PC-3 (cell line): Measurements from ENCODE around the gene DET1. TPM values are rescaled to one million over a fixed set of nuclear protein-coding genes. Genes with fewer than 3 reads are reported as not detected.

Source experiments
- ATAC-seq: fragments of 200-7000 bp; cut with Tn5 transposase; 2 replicates; pipeline ENCODE4 v1.9.1; 2020; ENCODE audit warnings: mild to moderate bottlenecking, moderate library complexity
- BruUV-seq: library from RNA; stranded (reverse); fragments of 400-500 nt; replicated peaks from 2 replicates; lab custom pipeline; 2021; lab: Mats Ljungman, UMichigan
- CTCF ChIA-PET: fragments of 300-600 bp; sonication (Branson Sonifier 250); formaldehyde crosslinking; loops from one replicate; lab custom pipeline; 2022; ENCODE audit warnings: antibody characterized with exemption; lab: Charles Lee
- POLR2A ChIA-PET: fragments of 300-600 bp; sonication (Branson Sonifier 250); formaldehyde crosslinking; loops from one replicate; lab custom pipeline; 2022; ENCODE audit warnings: antibody characterized with exemption; ENCODE audit not compliant: unreplicated experiment; lab: Charles Lee
- DNase-seq: peaks from one replicate; pipeline ENCODE4 v3.0.0-alpha.2; 2015
- H2AFZ ChIP-seq: fragments of 300-600 bp; sonication (generic); 2 replicates; pipeline ENCODE4 v1.6.0; 2016; ENCODE audit warnings: antibody characterized with exemption, low read length
- H3F3A ChIP-seq: fragments of 300-600 bp; sonication (generic); one replicate; pipeline ENCODE4 v1.6.0; 2017; ENCODE audit warnings: antibody characterized with exemption, low read length, control low read depth, mild to moderate bottlenecking; ENCODE audit not compliant: unreplicated experiment
- H3K27ac ChIP-seq: fragments of 300-600 bp; sonication (generic); 2 replicates; pipeline ENCODE4 v1.5.1; 2016; ENCODE audit warnings: mild to moderate bottlenecking, low read length
- H3K27me3 ChIP-seq: fragments of 300-600 bp; sonication (generic); 2 replicates; pipeline ENCODE4 v1.6.1; 2016; ENCODE audit warnings: low read length, mixed read lengths
- H3K36me3 ChIP-seq: fragments of 300-600 bp; sonication (generic); 2 replicates; pipeline ENCODE4 v1.6.1; 2016; ENCODE audit warnings: low read depth, mixed run types, low read length, mixed read lengths
- H3K4me1 ChIP-seq: fragments of 300-600 bp; sonication (generic); 2 replicates; pipeline ENCODE4 v1.5.1; 2016; ENCODE audit warnings: low read length; ENCODE audit not compliant: insufficient read depth
- H3K4me2 ChIP-seq: fragments of 300-600 bp; sonication (generic); 2 replicates; pipeline ENCODE4 v1.6.0; 2016; ENCODE audit warnings: low read length
- H3K4me3 ChIP-seq: fragments of 300-600 bp; sonication (generic); 2 replicates; pipeline ENCODE4 v1.5.1; 2016; ENCODE audit warnings: mild to moderate bottlenecking, low read length, mixed read lengths
- H3K79me2 ChIP-seq: fragments of 300-600 bp; sonication (generic); 2 replicates; pipeline ENCODE4 v1.6.1; 2017; ENCODE audit warnings: low read length, mixed read lengths
- H3K9ac ChIP-seq: fragments of 300-600 bp; sonication (generic); 2 replicates; pipeline ENCODE4 v1.6.0; 2016; ENCODE audit warnings: mild to moderate bottlenecking, low read length
- H3K9me2 ChIP-seq: fragments of 300-600 bp; sonication (generic); replicated peaks from 2 replicates; pipeline ENCODE4 v1.6.1; 2016; ENCODE audit warnings: mixed run types, low read length, mixed read lengths
- H3K9me3 ChIP-seq: fragments of 300-600 bp; sonication (generic); 2 replicates; pipeline ENCODE4 v1.6.1; 2016; ENCODE audit warnings: low read length, mixed read lengths
- H4K20me1 ChIP-seq: fragments of 300-600 bp; sonication (generic); 2 replicates; pipeline ENCODE4 v1.6.1; 2016; ENCODE audit warnings: low read length, mixed read lengths
- EZH2 ChIP-seq: fragments of 300-600 bp; sonication (generic); IDR thresholded peaks from one replicate; pipeline ENCODE4 v1.6.1; 2017; ENCODE audit warnings: antibody characterized with exemption, mild to moderate bottlenecking, low read length; ENCODE audit not compliant: unreplicated experiment
- EZH2phosphoT487 ChIP-seq: fragments of 300-600 bp; sonication (generic); IDR thresholded peaks from 2 replicates; pipeline ENCODE4 v1.6.1; 2018; ENCODE audit warnings: mild to moderate bottlenecking, antibody characterized with exemption, low read length, borderline replicate concordance
- intact Hi-C: fragments of 100-400 bp; cut with micrococcal nuclease; formaldehyde crosslinking; loops from 2 replicates; pipeline ENCODE4 v1.9.0; 2023
- total RNA-seq: library from RNA; depleted of rRNA; stranded (reverse); fragments of >200 nt; gene quantifications from 2 replicates; pipeline ENCODE4 v1.2.3, GENCODE V29; 2014
- TF ChIP-seq, protein P1 (sequence below): fragments of 300-600 bp; sonication (generic); conservative IDR thresholded peaks from 2 replicates; pipeline ENCODE4 v1.5.1; 2017; ENCODE audit warnings: antibody characterized with exemption, low read depth, mild to moderate bottlenecking, low read length

DET1 gene
- total RNA-seq, 1 experiment from 2014 or later: 1.6 TPM

DNA sequence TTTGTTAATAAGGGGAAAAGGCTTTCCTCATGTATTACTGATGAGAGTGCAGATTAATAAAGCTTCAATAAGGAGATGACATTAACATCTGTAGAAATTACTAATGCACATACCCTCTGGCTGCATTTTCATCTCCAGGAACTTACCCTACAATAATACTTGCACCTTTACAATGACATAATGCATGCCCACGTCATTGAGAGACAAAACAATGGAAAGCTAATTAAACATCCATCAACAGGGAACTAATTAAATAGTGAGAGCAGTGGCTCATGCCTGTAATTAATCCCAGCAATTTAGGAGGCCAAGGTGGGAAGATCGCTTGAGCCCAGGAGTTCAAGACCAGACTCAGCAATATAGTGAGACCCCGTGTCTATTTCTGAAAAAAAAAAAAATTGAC, 32.8 kb upstream of the DET1 start:
- no peaks in the 10 kb centered on the region for H3K9me3 ChIP-seq
- ChIA-PET CTCF (no interaction called here), POLR2A (no interaction called here)
- no peak overlapping the region for H3K9ac ChIP-seq
- H3K79me2 ChIP-seq: no peaks in the 10 kb centered on the region
- H3K4me2 ChIP-seq: no peak overlapping the region
- no peak overlapping the region for H3K4me3 ChIP-seq
- H3K4me1 ChIP-seq: no peaks in the 10 kb centered on the region
- H4K20me1 ChIP-seq: no peaks in the 10 kb centered on the region
- H3F3A ChIP-seq: no peaks in the 10 kb centered on the region
- no peaks in the 10 kb centered on the region for H3K9me2 ChIP-seq
- DNase-seq (no peak), ATAC-seq (no peak)
- peaks cover 16% of the 10 kb centered on the region for H3K27me3 ChIP-seq
- no peak overlapping the region for H3K27ac ChIP-seq
- no TSS peak for BruUV-seq
- no peak overlapping the region for H2AFZ ChIP-seq
- intact Hi-C loops: no loop called here
- TF ChIP-seq, protein P1, sequence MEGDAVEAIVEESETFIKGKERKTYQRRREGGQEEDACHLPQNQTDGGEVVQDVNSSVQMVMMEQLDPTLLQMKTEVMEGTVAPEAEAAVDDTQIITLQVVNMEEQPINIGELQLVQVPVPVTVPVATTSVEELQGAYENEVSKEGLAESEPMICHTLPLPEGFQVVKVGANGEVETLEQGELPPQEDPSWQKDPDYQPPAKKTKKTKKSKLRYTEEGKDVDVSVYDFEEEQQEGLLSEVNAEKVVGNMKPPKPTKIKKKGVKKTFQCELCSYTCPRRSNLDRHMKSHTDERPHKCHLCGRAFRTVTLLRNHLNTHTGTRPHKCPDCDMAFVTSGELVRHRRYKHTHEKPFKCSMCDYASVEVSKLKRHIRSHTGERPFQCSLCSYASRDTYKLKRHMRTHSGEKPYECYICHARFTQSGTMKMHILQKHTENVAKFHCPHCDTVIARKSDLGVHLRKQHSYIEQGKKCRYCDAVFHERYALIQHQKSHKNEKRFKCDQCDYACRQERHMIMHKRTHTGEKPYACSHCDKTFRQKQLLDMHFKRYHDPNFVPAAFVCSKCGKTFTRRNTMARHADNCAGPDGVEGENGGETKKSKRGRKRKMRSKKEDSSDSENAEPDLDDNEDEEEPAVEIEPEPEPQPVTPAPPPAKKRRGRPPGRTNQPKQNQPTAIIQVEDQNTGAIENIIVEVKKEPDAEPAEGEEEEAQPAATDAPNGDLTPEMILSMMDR: no peak
- TF ChIP-seq EZH2phosphoT487 (no peak), EZH2 (no peak)
- H3K36me3 ChIP-seq: no peaks in the 10 kb centered on the region

DNA sequence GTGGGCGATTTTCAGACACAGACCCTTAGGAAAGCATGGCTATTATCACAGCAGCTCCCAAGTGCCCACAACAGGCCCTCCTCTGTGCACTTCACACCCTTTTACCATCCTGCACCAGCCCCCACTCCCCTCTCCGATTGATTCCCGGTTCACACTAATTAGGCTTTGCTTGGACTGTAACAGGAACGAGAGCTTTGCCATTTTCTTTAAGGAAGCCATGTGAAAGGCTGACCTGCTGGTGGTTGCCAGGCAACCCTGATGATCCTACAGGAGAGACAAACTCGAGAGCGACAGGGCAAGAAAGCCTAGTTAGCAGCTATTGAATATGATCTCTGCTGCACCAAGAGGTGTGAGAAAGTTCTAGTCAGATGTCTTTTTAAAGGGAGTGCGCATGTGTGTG, 28.2 kb upstream of the DET1 start:
- Histone ChIP-seq H3K79me2 (no peaks in the 10 kb centered on the region), H3K4me1 (no peaks in the 10 kb centered on the region), H3K27ac (no peak overlapping the region), H3K9ac (no peak overlapping the region), H4K20me1 (no peaks in the 10 kb centered on the region), H3F3A (no peaks in the 10 kb centered on the region), H3K4me2 (no peak overlapping the region), H3K9me2 (no peaks in the 10 kb centered on the region), H3K27me3 (peaks cover 30% of the 10 kb centered on the region), H3K9me3 (no peaks in the 10 kb centered on the region), H2AFZ (no peak overlapping the region), H3K36me3 (no peaks in the 10 kb centered on the region), H3K4me3 (no peak overlapping the region)
- CTCF ChIA-PET: no interaction called here
- DNase-seq (no peak), ATAC-seq (no peak)
- POLR2A ChIA-PET: no interaction called here
- intact Hi-C loops: no loop called here
- BruUV-seq: no TSS peak
- TF ChIP-seq EZH2phosphoT487: no peak
- TF ChIP-seq, protein P1: no peak
- no peak for TF ChIP-seq EZH2

DNA sequence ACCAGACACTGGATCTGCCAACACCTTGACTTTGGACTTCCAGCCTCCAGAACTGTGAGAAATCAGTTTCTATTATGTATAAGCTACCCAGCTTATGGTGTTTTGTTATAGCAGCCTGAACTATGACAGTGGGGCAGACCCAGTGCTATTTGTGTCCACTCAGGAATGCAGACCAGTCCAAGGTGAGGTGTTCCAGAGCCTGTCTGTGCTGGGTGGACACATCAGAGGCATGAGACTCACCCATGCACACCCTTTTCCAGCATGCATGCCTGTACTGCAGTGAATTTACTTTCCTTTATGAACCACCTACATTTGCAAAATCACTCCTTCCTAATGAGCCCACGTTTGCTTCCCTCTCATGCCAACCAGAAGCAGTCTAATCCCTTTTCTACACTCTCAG, 27.6 kb upstream of the DET1 start:
- H3K27ac ChIP-seq: no peak overlapping the region
- no peaks in the 10 kb centered on the region for H3K9me2 ChIP-seq
- CTCF ChIA-PET: no interaction called here
- intact Hi-C loops: no loop called here
- H3K27me3 ChIP-seq: peaks cover 30% of the 10 kb centered on the region
- DNase-seq (no peak), ATAC-seq (no peak)
- BruUV-seq: no TSS peak
- no peaks in the 10 kb centered on the region for H3F3A ChIP-seq
- POLR2A ChIA-PET: no interaction called here
- H3K4me1 ChIP-seq: no peaks in the 10 kb centered on the region
- no peak overlapping the region for H3K4me3 ChIP-seq
- no peaks in the 10 kb centered on the region for H4K20me1 ChIP-seq
- H3K9me3 ChIP-seq: no peaks in the 10 kb centered on the region
- no peaks in the 10 kb centered on the region for H3K36me3 ChIP-seq
- H3K4me2 ChIP-seq: no peak overlapping the region
- TF ChIP-seq, protein P1: no peak
- H3K79me2 ChIP-seq: no peaks in the 10 kb centered on the region
- no peak overlapping the region for H3K9ac ChIP-seq
- H2AFZ ChIP-seq: no peak overlapping the region
